Upper lobe of right lung (tissue), 1 donor: Measurements from ENCODE around the gene TSGA10. TPM values are rescaled to one million over a fixed set of nuclear protein-coding genes. Genes with fewer than 3 reads are reported as not detected.
"Not testable (repeated sequence)": the region's sequence is repeated elsewhere in the genome, so short reads cannot be mapped to it uniquely, and the experiment has no call there.

Source experiments
- ATAC-seq: fragments of 200-7000 bp; cut with Tn5 transposase; one replicate; pipeline ENCODE4 v1.9.1; 2020; ENCODE audit warnings: mild to moderate bottlenecking, moderate library complexity
- DNase-seq: peaks from one replicate; pipeline ENCODE4 v3.0.0-alpha.2; 2020
- H3K27ac ChIP-seq: fragments of 200-600 bp; one replicate; pipeline ENCODE4 v1.8.0; 2022
- H3K27me3 ChIP-seq: fragments of 200-600 bp; one replicate; pipeline ENCODE4 v1.8.0; 2022; ENCODE audit warnings: mild to moderate bottlenecking
- H3K36me3 ChIP-seq: fragments of 200-600 bp; one replicate; pipeline ENCODE4 v1.8.0; 2022
- H3K4me1 ChIP-seq: fragments of 200-600 bp; one replicate; pipeline ENCODE4 v1.8.0; 2022
- H3K4me3 ChIP-seq: fragments of 200-600 bp; one replicate; pipeline ENCODE4 v1.8.0; 2022; ENCODE audit warnings: mild to moderate bottlenecking
- H3K9me3 ChIP-seq: fragments of 200-600 bp; one replicate; pipeline ENCODE4 v1.8.0; 2022
- CTCF ChIP-seq: fragments of 200-600 bp; IDR thresholded peaks from one replicate; pipeline ENCODE4 v1.8.0; 2022; ENCODE audit warnings: antibody characterized with exemption
- intact Hi-C: fragments of 100-400 bp; cut with DNase I; formaldehyde crosslinking; loops from one replicate; pipeline ENCODE4 v1.11.0; 2022
- total RNA-seq: library from RNA; stranded (reverse); fragmentation: NEBNext Ultra II Directional; extraction: Animal tissue kit (Norgen Biotek cat#: 25700); gene quantifications from one replicate; pipeline ENCODE4 v1.2.1, GENCODE V29; 2021
- donor health status: DM: no; HTN: yes; CAD: no; lungs with severe emphysema.

Gene TSGA10
- total RNA-seq, 1 donor from 2014 or later: 7.6 TPM

DNA sequence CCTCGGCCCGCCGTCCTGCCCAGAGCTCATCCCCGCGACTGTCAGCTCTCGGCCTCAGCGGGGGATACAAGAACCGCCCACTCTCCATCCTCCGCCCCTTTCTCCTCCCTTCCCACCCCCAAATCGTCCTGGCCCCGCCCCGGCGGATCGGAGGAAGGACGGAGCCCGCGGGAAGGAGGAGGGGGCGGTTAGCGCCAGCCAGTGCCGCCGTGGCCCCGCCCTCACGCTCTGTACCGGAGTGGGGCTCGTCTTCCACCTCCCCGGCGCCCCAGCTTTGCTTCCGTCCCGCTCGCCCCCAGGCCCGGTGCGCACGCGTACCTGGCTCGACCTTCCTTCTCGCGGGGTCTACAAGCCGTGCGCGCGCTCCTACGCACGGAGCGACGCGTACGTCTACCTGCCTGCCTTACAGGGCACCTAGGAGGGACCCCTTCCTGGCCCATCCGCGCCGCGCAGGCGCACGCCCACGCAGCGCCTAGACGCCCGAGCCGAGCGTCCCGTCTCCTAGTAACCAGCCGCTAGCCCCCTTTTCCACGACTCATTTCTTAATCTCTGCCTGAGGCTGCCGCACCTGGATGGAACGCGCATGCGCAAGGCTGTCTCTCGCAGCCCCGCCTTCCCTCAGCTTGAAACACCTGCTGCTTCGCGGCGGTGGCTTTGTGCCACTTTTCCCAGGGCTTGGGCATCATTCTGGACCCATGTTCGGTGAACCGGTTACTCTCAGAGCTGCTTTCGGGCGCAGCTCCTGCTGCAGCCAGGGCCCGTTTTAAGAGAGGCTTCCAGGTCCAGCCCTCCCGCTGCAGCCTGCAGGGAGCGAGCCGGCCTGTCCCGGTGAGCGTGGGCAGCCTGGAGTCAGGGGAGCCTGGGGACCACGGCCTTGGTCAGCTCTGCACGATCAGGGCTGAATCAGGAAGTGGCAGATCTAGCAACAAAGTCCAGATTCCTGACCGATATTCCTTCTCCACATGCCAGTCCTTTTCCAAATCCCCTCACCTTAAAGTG is 13.3 kb downstream of the TSGA10 start, which contains the start of gene C2orf15:
C2orf15 (plus strand) TSS at position 598 of the 999 bp plus-strand sequence. CDS start 8,852 bp downstream, outside the sequence.
- no peaks in the 10 kb centered on the region for H3K36me3 ChIP-seq
- H3K4me1 ChIP-seq: peaks cover 16% of the 10 kb centered on the region
- no peaks in the 10 kb centered on the region for H3K9me3 ChIP-seq
- no peaks in the 10 kb centered on the region for H3K27me3 ChIP-seq
- TF ChIP-seq CTCF: no peak
- peak within 1 kb of the TSS; percentile 83 for H3K27ac ChIP-seq
- peak; percentile 98 for ATAC-seq
- peak within 1 kb of the TSS; percentile 79 for H3K4me3 ChIP-seq
- DNase-seq: peak; percentile 98
- intact Hi-C loops: no loop called here

GRCh38 chr2:99140860-99141109 is 14.0 kb downstream of the TSGA10 start:
- intact Hi-C loops: no loop called here
- H3K4me3 ChIP-seq: peak overlapping the region; percentile 79
- no peak for DNase-seq
- no peaks in the 10 kb centered on the region for H3K36me3 ChIP-seq
- peak; percentile 63 for ATAC-seq
- no peaks in the 10 kb centered on the region for H3K27me3 ChIP-seq
- H3K27ac ChIP-seq: peak overlapping the region; percentile 83
- no peak for TF ChIP-seq CTCF
- H3K9me3 ChIP-seq: no peaks in the 10 kb centered on the region
- peaks cover 16% of the 10 kb centered on the region for H3K4me1 ChIP-seq

GRCh38 chr2:99140056-99140859 is 14.5 kb downstream of the TSGA10 start:
- TF ChIP-seq CTCF: no peak

DNA sequence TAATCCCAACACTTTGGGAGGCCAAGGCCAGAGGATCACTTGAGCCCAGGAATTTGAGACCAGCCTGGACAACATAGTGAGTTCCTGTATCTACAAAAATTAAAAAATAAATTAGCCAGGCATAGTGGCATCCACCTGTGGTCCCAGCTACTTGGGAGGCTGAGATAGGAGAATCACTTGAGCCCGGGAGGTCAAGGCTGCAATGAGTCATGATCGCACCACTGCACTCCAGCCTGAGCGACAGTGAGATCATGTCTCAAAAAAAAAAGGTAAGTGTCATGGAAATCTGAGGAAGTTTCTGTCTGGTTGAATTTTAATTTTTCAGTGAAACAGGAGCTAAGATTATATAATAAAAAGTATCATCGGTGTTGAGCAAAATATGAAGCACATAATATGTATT is 15.7 kb downstream of the TSGA10 start:
- TF ChIP-seq CTCF: no peak
- Histone ChIP-seq H3K9me3 (no peaks in the 10 kb centered on the region), H3K36me3 (no peaks in the 10 kb centered on the region), H3K27ac (no peak overlapping the region), H3K27me3 (no peaks in the 10 kb centered on the region), H3K4me1 (peaks cover 16% of the 10 kb centered on the region), H3K4me3 (no peak overlapping the region)
- intact Hi-C loops: no loop called here
- DNase-seq (no peak), ATAC-seq (no peak)

More at GRCh38 chr2:99140056-99140859, 14.5 kb downstream of the TSGA10 start:
- H3K27ac ChIP-seq: peak overlapping the region; percentile 83
- H3K4me3 ChIP-seq: peak overlapping the region; percentile 79
- H3K36me3 ChIP-seq: no peaks in the 10 kb centered on the region
- peaks cover 16% of the 10 kb centered on the region for H3K4me1 ChIP-seq
- no peaks in the 10 kb centered on the region for H3K27me3 ChIP-seq
- intact Hi-C loops: no loop called here
- no peaks in the 10 kb centered on the region for H3K9me3 ChIP-seq
- ATAC-seq (no peak), DNase-seq (no peak)

DNA sequence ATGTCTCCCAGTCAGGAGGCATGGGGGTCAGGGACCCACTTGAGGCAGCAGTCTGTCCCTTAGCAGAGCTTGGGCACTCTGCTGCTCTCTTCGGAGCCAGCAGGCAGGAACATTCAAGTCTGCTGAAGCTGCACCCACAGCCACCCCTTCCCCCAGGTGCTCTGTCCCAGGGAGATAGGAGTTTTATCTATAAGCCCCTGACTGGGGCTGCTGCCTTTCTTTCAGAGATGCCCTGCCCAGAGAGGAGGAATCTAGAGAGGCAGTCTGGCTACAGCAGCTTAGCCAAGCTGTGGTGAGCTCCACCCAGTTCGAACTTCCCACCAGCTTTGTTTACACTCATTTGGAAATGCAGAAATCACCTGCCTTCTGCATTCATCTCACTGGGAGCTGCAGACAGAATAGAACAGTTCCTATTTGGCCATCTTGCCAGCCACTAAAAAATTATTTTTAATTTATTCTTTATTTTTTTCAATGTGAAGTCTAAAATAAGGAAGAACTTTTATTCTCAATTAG is 19.6 kb downstream of the TSGA10 start:
- not testable (repeated sequence) for H3K4me3 ChIP-seq

More for the DNA sequence above, 19.6 kb downstream of the TSGA10 start:
- H3K36me3 ChIP-seq, H3K27ac ChIP-seq, H3K27me3 ChIP-seq, H3K4me1 ChIP-seq, intact Hi-C loops, ATAC-seq, DNase-seq, H3K9me3 ChIP-seq: not testable (repeated sequence)
